Progenitor cell of endocrine pancreas (in vitro differentiated cells): Measurements from ENCODE around the gene PPP2R2C. TPM values are rescaled to one million over a fixed set of nuclear protein-coding genes. Genes with fewer than 3 reads are reported as not detected.

Experiments
- DNase-seq: peaks from one replicate; pipeline ENCODE4 v3.0.0; 2021; ENCODE audit warnings: low spot score; ENCODE audit not compliant: unreplicated experiment
- H3K27ac Mint-ChIP-seq: 2 replicates; pipeline ENCODE4 v1.8.0; 2021; ENCODE audit warnings: mild to moderate bottlenecking, moderate library complexity, mixed read lengths
- H3K27me3 Mint-ChIP-seq: 2 replicates; pipeline ENCODE4 v1.8.0; 2021; ENCODE audit warnings: mixed read lengths
- H3K36me3 Mint-ChIP-seq: 2 replicates; pipeline ENCODE4 v1.8.0; 2022; ENCODE audit warnings: mixed read lengths; ENCODE audit not compliant: insufficient read depth
- H3K4me1 Mint-ChIP-seq: 2 replicates; pipeline ENCODE4 v1.8.0; 2021; ENCODE audit warnings: low read depth, mixed read lengths
- H3K4me3 Mint-ChIP-seq: 2 replicates; pipeline ENCODE4 v1.8.0; 2021; ENCODE audit warnings: low read depth, mild to moderate bottlenecking, moderate library complexity, mixed read lengths
- H3K9me3 Mint-ChIP-seq: 2 replicates; pipeline ENCODE4 v1.8.0; 2021; ENCODE audit warnings: low read depth, mixed read lengths
- total RNA-seq: library from RNA; stranded (reverse); gene quantifications from 2 replicates; pipeline ENCODE4 v1.2.1, GENCODE V29; 2021
- TF ChIP-seq, protein P1 (sequence below): fragments of 200-600 bp; sonication (generic); IDR thresholded peaks from one replicate; pipeline ENCODE4 v1.5.0; 2021; ENCODE audit warnings: antibody characterized with exemption, mild to moderate bottlenecking; ENCODE audit not compliant: unreplicated experiment

Gene PPP2R2C
- total RNA-seq, 1 donor from 2014 or later = 0.19 TPM

DNA sequence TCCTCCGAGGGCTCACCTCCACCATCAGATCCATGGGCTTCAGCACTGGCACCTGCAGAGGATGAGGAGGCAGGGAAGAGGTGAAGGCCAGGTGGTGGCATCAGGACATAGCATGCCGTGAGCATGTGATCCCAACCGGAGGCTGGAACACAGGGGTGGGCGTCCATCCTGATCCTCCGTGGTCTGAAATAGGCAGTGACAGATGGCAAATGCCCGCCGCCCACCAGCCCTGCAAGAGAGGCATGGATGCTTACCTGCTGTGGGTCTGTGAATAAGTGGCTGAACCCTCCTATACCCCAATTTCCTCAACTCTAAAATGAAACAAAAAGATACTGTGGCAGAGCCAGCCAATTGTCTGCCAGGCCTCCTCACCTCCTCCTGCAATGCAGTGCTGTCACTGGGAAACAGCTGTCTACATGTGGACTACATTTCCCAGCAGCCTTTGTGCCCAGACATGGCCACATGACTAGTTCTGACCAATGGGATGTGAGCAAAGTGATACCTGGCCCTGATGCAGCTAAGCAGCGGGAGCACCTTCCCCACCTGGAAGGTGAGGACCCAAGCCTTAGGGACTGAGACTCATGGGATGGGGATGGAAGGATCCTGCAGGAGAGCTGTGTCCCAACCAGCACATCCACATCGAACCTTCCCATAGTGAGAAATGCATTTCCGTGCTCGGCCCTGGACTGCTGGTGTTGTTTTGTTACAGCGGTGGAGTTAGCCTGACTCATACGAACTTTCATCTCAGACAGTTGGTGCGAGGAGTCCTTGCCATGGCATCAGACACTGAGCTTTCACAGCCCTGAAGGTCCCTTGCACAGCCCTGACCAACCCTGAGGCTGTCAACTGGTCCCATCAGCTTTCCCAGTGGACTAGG lies 99.5 kb downstream of the PPP2R2C start:
- no peaks in the 10 kb centered on the region for H3K36me3 Mint-ChIP-seq
- H3K4me3 Mint-ChIP-seq = no peak overlapping the region
- peaks cover 2% of the 10 kb centered on the region for H3K4me1 Mint-ChIP-seq
- H3K9me3 Mint-ChIP-seq = no peaks in the 10 kb centered on the region
- H3K27me3 Mint-ChIP-seq = peaks cover 22% of the 10 kb centered on the region
- H3K27ac Mint-ChIP-seq = no peak overlapping the region
- TF ChIP-seq, protein P1, sequence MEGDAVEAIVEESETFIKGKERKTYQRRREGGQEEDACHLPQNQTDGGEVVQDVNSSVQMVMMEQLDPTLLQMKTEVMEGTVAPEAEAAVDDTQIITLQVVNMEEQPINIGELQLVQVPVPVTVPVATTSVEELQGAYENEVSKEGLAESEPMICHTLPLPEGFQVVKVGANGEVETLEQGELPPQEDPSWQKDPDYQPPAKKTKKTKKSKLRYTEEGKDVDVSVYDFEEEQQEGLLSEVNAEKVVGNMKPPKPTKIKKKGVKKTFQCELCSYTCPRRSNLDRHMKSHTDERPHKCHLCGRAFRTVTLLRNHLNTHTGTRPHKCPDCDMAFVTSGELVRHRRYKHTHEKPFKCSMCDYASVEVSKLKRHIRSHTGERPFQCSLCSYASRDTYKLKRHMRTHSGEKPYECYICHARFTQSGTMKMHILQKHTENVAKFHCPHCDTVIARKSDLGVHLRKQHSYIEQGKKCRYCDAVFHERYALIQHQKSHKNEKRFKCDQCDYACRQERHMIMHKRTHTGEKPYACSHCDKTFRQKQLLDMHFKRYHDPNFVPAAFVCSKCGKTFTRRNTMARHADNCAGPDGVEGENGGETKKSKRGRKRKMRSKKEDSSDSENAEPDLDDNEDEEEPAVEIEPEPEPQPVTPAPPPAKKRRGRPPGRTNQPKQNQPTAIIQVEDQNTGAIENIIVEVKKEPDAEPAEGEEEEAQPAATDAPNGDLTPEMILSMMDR = no peak
- no peak for DNase-seq

DNA sequence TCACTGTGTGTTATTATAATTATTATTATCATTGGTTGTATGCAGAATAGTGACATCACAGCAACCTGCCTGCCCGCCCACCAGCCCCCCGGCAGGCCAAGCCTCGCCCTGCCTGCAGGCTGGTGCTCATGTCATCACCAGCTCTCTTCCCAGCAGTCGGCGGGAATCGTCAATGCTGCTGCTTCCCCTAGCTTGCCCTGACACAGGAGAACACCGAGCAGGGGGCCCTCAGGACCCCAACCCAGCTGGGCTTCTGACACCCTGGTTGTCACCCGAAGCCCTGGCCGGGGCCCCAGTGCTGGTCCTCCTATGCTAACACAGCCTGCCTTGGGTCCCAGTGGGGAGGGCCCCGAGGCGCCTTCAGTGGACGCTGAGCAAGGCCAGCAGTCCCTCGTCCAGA lies 100.6 kb downstream of the PPP2R2C start:
- Mint-ChIP-seq H3K27ac (no peak overlapping the region), H3K36me3 (no peaks in the 10 kb centered on the region), H3K27me3 (peaks cover 31% of the 10 kb centered on the region), H3K4me1 (peaks cover 2% of the 10 kb centered on the region), H3K4me3 (no peak overlapping the region), H3K9me3 (no peaks in the 10 kb centered on the region)
- TF ChIP-seq, protein P1 = no peak
- no peak for DNase-seq

DNA sequence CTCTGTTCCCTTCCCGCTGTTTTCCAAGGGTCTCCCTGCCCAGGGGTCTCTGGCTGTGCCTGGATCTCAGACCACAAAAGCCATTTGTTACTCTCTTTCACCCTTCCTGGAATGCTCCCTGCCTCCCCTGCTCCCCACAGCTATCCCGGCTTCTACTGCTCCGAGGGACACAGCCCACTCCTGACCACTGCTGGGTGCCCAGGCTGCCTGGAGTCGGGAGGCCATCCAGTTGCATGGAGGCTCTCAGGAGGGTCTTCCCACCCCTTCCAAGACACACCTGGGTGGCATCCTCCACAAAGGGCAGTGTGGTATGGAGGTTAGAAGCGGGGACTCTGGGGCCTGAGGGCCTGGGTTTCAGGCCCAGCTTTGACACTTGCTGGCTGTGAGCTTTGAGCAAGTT lies 101.1 kb downstream of the PPP2R2C start:
- TF ChIP-seq, protein P1 = no peak
- DNase-seq = no peak
- H3K27ac Mint-ChIP-seq = no peak overlapping the region
- H3K4me3 Mint-ChIP-seq = no peak overlapping the region
- peaks cover 2% of the 10 kb centered on the region for H3K4me1 Mint-ChIP-seq
- no peaks in the 10 kb centered on the region for H3K9me3 Mint-ChIP-seq
- no peaks in the 10 kb centered on the region for H3K36me3 Mint-ChIP-seq
- peaks cover 34% of the 10 kb centered on the region for H3K27me3 Mint-ChIP-seq

DNA sequence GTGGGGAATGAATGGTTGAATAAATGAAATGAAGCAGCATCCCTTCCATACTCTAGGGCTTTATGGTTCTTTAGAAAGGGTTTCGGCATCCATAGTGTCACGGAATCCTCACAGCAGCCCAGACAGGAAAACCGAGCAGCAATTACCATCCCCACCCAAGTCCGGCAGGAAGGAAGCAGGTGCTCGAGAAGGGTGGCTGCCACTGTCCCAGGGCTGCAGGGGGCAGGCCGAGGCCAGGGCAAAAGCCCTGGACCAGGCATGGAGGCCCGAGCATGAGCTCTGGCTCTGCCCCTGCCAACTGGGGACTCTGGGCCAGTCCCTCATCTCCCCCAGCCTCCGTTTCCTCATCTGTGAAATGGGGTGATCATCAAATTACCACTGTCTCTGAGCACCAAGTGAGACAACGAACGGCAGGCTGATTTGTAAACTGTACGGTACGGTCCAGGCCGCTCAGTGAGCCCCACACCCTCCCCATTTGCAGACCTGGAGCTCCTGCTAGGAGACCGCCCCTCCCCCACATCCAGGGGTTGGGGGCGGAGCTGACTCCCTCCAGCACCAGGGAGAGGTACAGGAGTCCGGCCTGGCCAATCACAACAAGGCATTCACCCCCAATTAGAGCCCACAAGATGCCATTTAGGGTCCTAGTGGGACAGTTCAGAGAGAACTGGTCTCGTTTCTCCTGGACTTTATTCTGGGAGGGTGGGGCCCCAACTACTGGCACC lies 102.3 kb downstream of the PPP2R2C start:
- no peaks in the 10 kb centered on the region for H3K9me3 Mint-ChIP-seq
- DNase-seq = no peak

DNA sequence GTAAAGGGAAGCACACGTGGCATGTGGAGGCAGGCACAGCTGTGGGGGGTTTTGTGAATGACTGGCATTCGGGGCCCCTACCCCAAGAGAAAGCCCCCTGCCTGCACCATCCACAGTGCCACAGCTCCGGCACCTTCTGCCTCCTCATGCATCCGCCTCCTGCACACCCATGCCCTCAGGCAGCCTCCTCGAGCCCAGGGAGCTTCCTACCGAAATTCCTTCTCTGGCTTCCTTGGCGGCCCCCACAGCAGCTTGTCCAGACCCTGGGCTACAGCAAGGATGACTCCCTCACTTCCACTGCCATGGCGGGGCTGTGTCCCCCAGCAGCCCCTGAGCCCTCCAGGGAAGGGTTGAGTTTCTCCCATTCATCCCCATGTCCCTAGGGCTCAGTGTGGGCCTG lies 102.9 kb downstream of the PPP2R2C start:
- Mint-ChIP-seq H3K9me3 (no peaks in the 10 kb centered on the region), H3K27ac (no peak overlapping the region), H3K4me3 (no peak overlapping the region), H3K36me3 (no peaks in the 10 kb centered on the region), H3K4me1 (peaks cover 2% of the 10 kb centered on the region), H3K27me3 (peaks cover 30% of the 10 kb centered on the region)
- TF ChIP-seq, protein P1 = no peak
- DNase-seq = no peak

More for the DNA sequence above, 102.3 kb downstream of the PPP2R2C start:
- TF ChIP-seq, protein P1 = no peak
- H3K36me3 Mint-ChIP-seq = no peaks in the 10 kb centered on the region
- H3K27ac Mint-ChIP-seq = no peak overlapping the region
- peaks cover 2% of the 10 kb centered on the region for H3K4me1 Mint-ChIP-seq
- H3K4me3 Mint-ChIP-seq = no peak overlapping the region
- peaks cover 30% of the 10 kb centered on the region for H3K27me3 Mint-ChIP-seq
